ENCODE results near the gene ANAPC1. TPM values are rescaled to one million over a fixed set of nuclear protein-coding genes. Genes with fewer than 3 reads are reported as not detected.
A peak's percentile ranks its signal among the peaks of the same experiment; 100 is the strongest.
"Not testable (repeated sequence)": the region's sequence is repeated elsewhere in the genome, so short reads cannot be mapped to it uniquely, and the experiment has no call there.

ANAPC1 gene
- total and polyA plus RNA-seq, 2 donors (not counting 1 experiment from before 2014, with no cell fraction given), result 16.4 to 69.3 TPM

DNA sequence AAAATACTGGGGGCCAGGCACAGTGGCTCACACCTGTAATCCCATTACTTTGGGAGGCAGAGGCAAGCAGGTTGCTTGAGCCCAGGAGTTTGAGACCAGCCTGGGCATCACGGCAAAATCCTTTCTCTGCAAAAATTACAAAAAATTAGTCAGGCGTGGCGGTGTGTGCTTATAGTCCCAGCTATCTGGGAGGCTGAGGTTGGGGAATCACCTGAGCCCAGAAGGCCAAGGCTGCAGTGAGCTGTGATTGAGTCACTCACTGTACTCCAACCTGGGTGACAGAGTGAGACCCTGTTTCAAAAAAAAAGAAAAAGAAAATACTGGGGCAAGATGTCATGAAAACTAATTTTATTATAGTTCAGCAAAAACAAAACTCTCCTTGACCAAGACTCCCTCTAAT, 24.0 kb downstream of the ANAPC1 start:
- CTCF ChIA-PET; POLR2A ChIA-PET; H3K27me3 Mint-ChIP-seq; H3K27ac Mint-ChIP-seq; intact Hi-C loops (cut with micrococcal nuclease); ATAC-seq (ENCODE audit: low read depth); H3K79me2 ChIP-seq (ENCODE audit: control insufficient read depth, insufficient read depth, low read length); H3K9me3 ChIP-seq (ENCODE audit: control extremely low read depth in 1 of 3, control insufficient read depth in 2 of 3, insufficient read depth in 1 of 3, low read length in 2 of 3); H2AFZ ChIP-seq (ENCODE audit: insufficient read depth, low read depth, low read length, poor library complexity, severe bottlenecking); H3K4me1 Mint-ChIP-seq; DNase-seq; H3K4me2 ChIP-seq (replicated peaks; ENCODE audit: low read depth, low read length, poor library complexity, severe bottlenecking); H3K27ac ChIP-seq (ENCODE audit: low read length in 2 of 2); H4K20me1 ChIP-seq (ENCODE audit: control insufficient read depth, insufficient read depth, low read length, poor library complexity, severe bottlenecking); H3K9ac ChIP-seq (ENCODE audit: low read length); H3K4me1 ChIP-seq (ENCODE audit: control insufficient read depth in 2 of 2, insufficient read depth in 2 of 2, low read length in 2 of 2); H3K4me3 ChIP-seq (ENCODE audit: control extremely low read depth in 1 of 5, extremely low read depth in 1 of 5, insufficient read depth in 1 of 5, low read depth in 2 of 5, low read length in 4 of 5); H3K27me3 ChIP-seq (replicated peaks in 1 of 4; ENCODE audit: control extremely low read depth in 1 of 4, control insufficient read depth in 3 of 4, insufficient read depth in 4 of 4, low read length in 3 of 4); H3K4me3 Mint-ChIP-seq; H3K36me3 ChIP-seq (replicated peaks in 1 of 2; ENCODE audit: control extremely low read depth in 1 of 2, control insufficient read depth in 1 of 2, extremely low read depth in 1 of 2, insufficient read depth in 2 of 2, low read length in 1 of 2); H3K9me3 Mint-ChIP-seq (ENCODE audit: insufficient read depth): not testable (repeated sequence)
- no CpG with 5 or more reads among the region's 3 CpGs for WGBS (ENCODE audit: insufficient coverage)

DNA sequence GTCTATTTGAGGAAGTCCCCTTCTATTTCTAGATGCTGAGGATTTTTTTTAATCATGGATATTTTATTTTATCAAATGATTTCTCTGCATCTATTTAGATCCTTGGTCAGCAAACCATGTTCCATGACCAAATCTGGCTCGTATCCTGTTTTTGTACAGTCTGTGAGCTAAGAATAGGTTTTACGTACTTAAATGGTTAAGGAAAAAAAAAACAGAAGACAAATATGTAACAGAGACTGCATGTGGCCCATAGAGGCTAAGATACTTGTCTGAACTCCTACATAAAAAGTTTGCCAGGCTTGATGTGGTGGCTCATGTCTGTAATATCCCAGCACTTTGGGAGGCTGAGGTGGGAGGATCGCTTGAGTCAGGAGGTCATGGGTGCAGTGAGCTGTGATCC, 31.4 kb downstream of the ANAPC1 start:
- H3K4me3 ChIP-seq (ENCODE audit: control extremely low read depth in 1 of 5, extremely low read depth in 1 of 5, insufficient read depth in 1 of 5, low read depth in 2 of 5, low read length in 4 of 5); H3K4me1 Mint-ChIP-seq; H3K27ac ChIP-seq (ENCODE audit: low read length in 2 of 2); H3K9ac ChIP-seq (ENCODE audit: low read length); intact Hi-C loops (cut with micrococcal nuclease); H3K36me3 ChIP-seq (replicated peaks in 1 of 2; ENCODE audit: control extremely low read depth in 1 of 2, control insufficient read depth in 1 of 2, extremely low read depth in 1 of 2, insufficient read depth in 2 of 2, low read length in 1 of 2); POLR2A ChIA-PET; H3K27ac Mint-ChIP-seq; H4K20me1 ChIP-seq (ENCODE audit: control insufficient read depth, insufficient read depth, low read length, poor library complexity, severe bottlenecking); H3K4me3 Mint-ChIP-seq; H2AFZ ChIP-seq (ENCODE audit: insufficient read depth, low read depth, low read length, poor library complexity, severe bottlenecking); H3K9me3 ChIP-seq (ENCODE audit: control extremely low read depth in 1 of 3, control insufficient read depth in 2 of 3, insufficient read depth in 1 of 3, low read length in 2 of 3); H3K9me3 Mint-ChIP-seq (ENCODE audit: insufficient read depth); ATAC-seq (ENCODE audit: low read depth); H3K79me2 ChIP-seq (ENCODE audit: control insufficient read depth, insufficient read depth, low read length); DNase-seq; H3K27me3 ChIP-seq (replicated peaks in 1 of 4; ENCODE audit: control extremely low read depth in 1 of 4, control insufficient read depth in 3 of 4, insufficient read depth in 4 of 4, low read length in 3 of 4); H3K4me1 ChIP-seq (ENCODE audit: control insufficient read depth in 2 of 2, insufficient read depth in 2 of 2, low read length in 2 of 2); H3K27me3 Mint-ChIP-seq; H3K4me2 ChIP-seq (replicated peaks; ENCODE audit: low read depth, low read length, poor library complexity, severe bottlenecking): not testable (repeated sequence)
- CTCF ChIA-PET, result interaction anchor here (1.0 kb wide), 1 partner anchor 36 kb away, joined by 5 read pairs; no protein-coding TSS in a partner anchor
- WGBS (ENCODE audit: insufficient coverage), result 100% methylated on average over 2 of the region's 3 CpGs

DNA sequence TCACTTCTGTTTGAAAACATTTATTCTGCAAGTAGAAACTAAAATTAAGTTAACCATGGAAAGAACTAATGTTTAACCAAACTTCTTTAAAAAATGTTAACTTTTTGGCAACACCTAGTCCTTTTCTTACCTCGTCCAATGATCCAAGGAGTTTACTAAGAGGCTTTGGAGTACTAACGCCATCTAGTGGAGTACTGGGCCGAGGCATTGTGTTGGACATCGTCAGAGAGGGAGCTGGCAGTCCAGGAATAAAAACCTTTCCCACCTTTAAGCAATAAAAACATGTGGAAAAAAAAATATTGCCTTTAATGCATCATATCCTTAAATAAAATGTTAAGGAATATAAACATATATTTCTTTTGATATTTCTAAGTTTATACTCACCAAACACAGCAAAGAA, 33.3 kb downstream of the ANAPC1 start:
- DNase-seq; H3K4me1 ChIP-seq (ENCODE audit: control insufficient read depth in 2 of 2, insufficient read depth in 2 of 2, low read length in 2 of 2); H3K27ac Mint-ChIP-seq; H3K4me3 ChIP-seq (ENCODE audit: control extremely low read depth in 1 of 5, extremely low read depth in 1 of 5, insufficient read depth in 1 of 5, low read depth in 2 of 5, low read length in 4 of 5); H3K36me3 ChIP-seq (replicated peaks in 1 of 2; ENCODE audit: control extremely low read depth in 1 of 2, control insufficient read depth in 1 of 2, extremely low read depth in 1 of 2, insufficient read depth in 2 of 2, low read length in 1 of 2); H3K9me3 Mint-ChIP-seq (ENCODE audit: insufficient read depth); H3K9me3 ChIP-seq (ENCODE audit: control extremely low read depth in 1 of 3, control insufficient read depth in 2 of 3, insufficient read depth in 1 of 3, low read length in 2 of 3); H2AFZ ChIP-seq (ENCODE audit: insufficient read depth, low read depth, low read length, poor library complexity, severe bottlenecking); POLR2A ChIA-PET; H3K9ac ChIP-seq (ENCODE audit: low read length); H3K27ac ChIP-seq (ENCODE audit: low read length in 2 of 2); H3K4me2 ChIP-seq (replicated peaks; ENCODE audit: low read depth, low read length, poor library complexity, severe bottlenecking); H3K4me1 Mint-ChIP-seq; H3K27me3 ChIP-seq (replicated peaks in 1 of 4; ENCODE audit: control extremely low read depth in 1 of 4, control insufficient read depth in 3 of 4, insufficient read depth in 4 of 4, low read length in 3 of 4); H3K4me3 Mint-ChIP-seq; CTCF ChIA-PET; H4K20me1 ChIP-seq (ENCODE audit: control insufficient read depth, insufficient read depth, low read length, poor library complexity, severe bottlenecking); ATAC-seq (ENCODE audit: low read depth); H3K27me3 Mint-ChIP-seq; intact Hi-C loops (cut with micrococcal nuclease); H3K79me2 ChIP-seq (ENCODE audit: control insufficient read depth, insufficient read depth, low read length): not testable (repeated sequence)
- TF ChIP-seq, protein P1, sequence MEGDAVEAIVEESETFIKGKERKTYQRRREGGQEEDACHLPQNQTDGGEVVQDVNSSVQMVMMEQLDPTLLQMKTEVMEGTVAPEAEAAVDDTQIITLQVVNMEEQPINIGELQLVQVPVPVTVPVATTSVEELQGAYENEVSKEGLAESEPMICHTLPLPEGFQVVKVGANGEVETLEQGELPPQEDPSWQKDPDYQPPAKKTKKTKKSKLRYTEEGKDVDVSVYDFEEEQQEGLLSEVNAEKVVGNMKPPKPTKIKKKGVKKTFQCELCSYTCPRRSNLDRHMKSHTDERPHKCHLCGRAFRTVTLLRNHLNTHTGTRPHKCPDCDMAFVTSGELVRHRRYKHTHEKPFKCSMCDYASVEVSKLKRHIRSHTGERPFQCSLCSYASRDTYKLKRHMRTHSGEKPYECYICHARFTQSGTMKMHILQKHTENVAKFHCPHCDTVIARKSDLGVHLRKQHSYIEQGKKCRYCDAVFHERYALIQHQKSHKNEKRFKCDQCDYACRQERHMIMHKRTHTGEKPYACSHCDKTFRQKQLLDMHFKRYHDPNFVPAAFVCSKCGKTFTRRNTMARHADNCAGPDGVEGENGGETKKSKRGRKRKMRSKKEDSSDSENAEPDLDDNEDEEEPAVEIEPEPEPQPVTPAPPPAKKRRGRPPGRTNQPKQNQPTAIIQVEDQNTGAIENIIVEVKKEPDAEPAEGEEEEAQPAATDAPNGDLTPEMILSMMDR (IDR thresholded peaks at IDR 0.05), result peak; percentile 39
- no CpG with 5 or more reads among the region's 4 CpGs for WGBS (ENCODE audit: insufficient coverage)
